Upper lobe of left lung (tissue), 6 donors: ENCODE data around the gene CTAG1A. TPM values are rescaled to one million over a fixed set of nuclear protein-coding genes. Genes with fewer than 3 reads are reported as not detected.
"Not testable (repeated sequence)": the region's sequence is repeated elsewhere in the genome, so short reads cannot be mapped to it uniquely, and the experiment has no call there.

Source experiments
- ATAC-seq, 2 donors: fragments of 200-7000 bp; cut with Tn5 transposase; one replicate each; pipeline ENCODE4 v1.9.1; 2022; ENCODE audit warnings: mild to moderate bottlenecking in 2 of 2, moderate library complexity in 2 of 2; ENCODE audit not compliant: low FRiP score in 2 of 2
- DNase-seq, 2 donors: peaks; one replicate each; pipeline ENCODE4 v3.0.0-alpha.2; 2019 to 2020
- H3K27ac ChIP-seq, 4 donors: fragments of 200-600 bp; sonication (generic); one replicate each; pipeline ENCODE4 v1.5.1; 2016 to 2019
- H3K27me3 ChIP-seq, 4 donors: fragments of 200-600 bp; sonication (generic); one replicate each; pipeline ENCODE4 v1.5.1; 2017 to 2019
- H3K36me3 ChIP-seq, 4 donors: fragments of 200-600 bp; sonication (generic); one replicate each; pipeline ENCODE4 v1.5.1; 2016 to 2019
- H3K4me1 ChIP-seq, 4 donors: fragments of 200-600 bp; sonication (generic); one replicate each; pipeline ENCODE4 v1.5.1; 2018 to 2019
- H3K4me3 ChIP-seq, 4 donors: fragments of 200-600 bp; sonication (generic); one replicate each; pipeline ENCODE4 v1.5.1; 2017 to 2019; ENCODE audit warnings: mild to moderate bottlenecking in 2 of 4, moderate library complexity in 1 of 4
- H3K9me3 ChIP-seq, 4 donors: fragments of 200-600 bp; sonication (generic); one replicate each; pipeline ENCODE4 v1.5.1; 2018 to 2019
- CTCF ChIP-seq, 6 experiments: fragments of 450-650 bp in 4 of 6; fragments of 200-600 bp in 2 of 6; sonication (generic) in 2 of 6; IDR thresholded peaks; one replicate each; pipeline ENCODE4 v1.5.1; 2016 to 2019; ENCODE audit warnings: antibody characterized with exemption in 6 of 6
- EP300 ChIP-seq, 4 donors: sonication (generic); formaldehyde crosslinking; IDR thresholded peaks; one replicate each; pipeline ENCODE4 v1.5.1; 2017; ENCODE audit warnings: antibody characterized with exemption in 4 of 4, control low read depth in 2 of 4
- POLR2A ChIP-seq, 4 donors: fragments of 450-650 bp; IDR thresholded peaks; one replicate each; pipeline ENCODE4 v1.5.1; 2016 to 2017; ENCODE audit warnings: antibody characterized with exemption in 4 of 4, mild to moderate bottlenecking in 2 of 4
- POLR2AphosphoS5 ChIP-seq, 2 donors: sonication (generic); formaldehyde crosslinking; IDR thresholded peaks; one replicate each; pipeline ENCODE4 v1.5.1; 2017; ENCODE audit warnings: antibody characterized with exemption in 2 of 2
- WGBS, 2 donors: methylation state at CpG; one replicate each; pipeline ENCODE4 v1.1.5; 2017 to 2018; 5-methylcytosine and 5-hydroxymethylcytosine counted together
- total RNA-seq, 6 donors: library from RNA; depleted of rRNA in 4 of 6; stranded (reverse); fragments of >200 nt in 4 of 6; gene quantifications; one replicate each; pipeline versions ENCODE4 v1.1.0 to v1.2.1, GENCODE V29; 2016 to 2021
- donor health status: DM: no; HTN: no; CAD: no; lungs with moderate emphysema.
- donor health status: DM: no; HTN: yes; CAD: no; lungs with severe emphysema.

CTAG1A gene
- total RNA-seq, 6 donors from 2014 or later, result not detected

- no peaks in the 10 kb centered on the region for H3K4me1 ChIP-seq
- no peak for TF ChIP-seq POLR2A (IDR thresholded peaks at IDR 0.05)
- no peak for TF ChIP-seq POLR2AphosphoS5 (IDR thresholded peaks at IDR 0.05)
- TF ChIP-seq CTCF (IDR thresholded peaks at IDR 0.05), result no peak
- TF ChIP-seq EP300 (IDR thresholded peaks at IDR 0.05), result no peak
- no peak overlapping the region for H3K4me3 ChIP-seq
- no peak overlapping the region for H3K27ac ChIP-seq
- H3K9me3 ChIP-seq, result no peaks in the 10 kb centered on the region
- WGBS, 2 donors, result 77 to 79% methylated on average over 6 to 13 of the region's 13 CpGs
- H3K36me3 ChIP-seq, result no peaks in the 10 kb centered on the region
- H3K27me3 ChIP-seq, result no peaks in the 10 kb centered on the region
- ATAC-seq, result no peak
- peak in 1 of 2 donors; percentile 17 for DNase-seq
Measured at GRCh38 chrX:154603438-154604430, 18.8 kb downstream of the CTAG1A start.

GRCh38 chrX:154605566-154605965, 20.6 kb downstream of the CTAG1A start:
- Histone ChIP-seq H3K4me1 (no peaks in the 10 kb centered on the region), H3K27ac (no peak overlapping the region), H3K27me3 (no peaks in the 10 kb centered on the region), H3K36me3 (no peaks in the 10 kb centered on the region), H3K9me3 (no peaks in the 10 kb centered on the region), H3K4me3 (no peak overlapping the region)
- TF ChIP-seq CTCF (IDR thresholded peaks at IDR 0.05) (no peak), POLR2AphosphoS5 (IDR thresholded peaks at IDR 0.05) (no peak), POLR2A (IDR thresholded peaks at IDR 0.05) (no peak), EP300 (IDR thresholded peaks at IDR 0.05) (no peak)
- DNase-seq, result no peak
- no peak for ATAC-seq
- WGBS, 2 donors, result 81 to 85% methylated on average over 4 to 6 of the region's 6 CpGs

GRCh38 chrX:154607370-154607769, 22.4 kb downstream of the CTAG1A start:
- no peak for DNase-seq
- Histone ChIP-seq H3K4me3 (no peak overlapping the region), H3K27ac (no peak overlapping the region), H3K36me3 (no peaks in the 10 kb centered on the region), H3K27me3 (no peaks in the 10 kb centered on the region), H3K9me3 (no peaks in the 10 kb centered on the region), H3K4me1 (no peaks in the 10 kb centered on the region)
- TF ChIP-seq EP300 (IDR thresholded peaks at IDR 0.05) (no peak), POLR2A (IDR thresholded peaks at IDR 0.05) (no peak), POLR2AphosphoS5 (IDR thresholded peaks at IDR 0.05) (no peak), CTCF (IDR thresholded peaks at IDR 0.05) (no peak)
- 60 to 68% methylated on average over 6 of the region's 6 CpGs for WGBS, 2 donors
- no peak for ATAC-seq

GRCh38 chrX:154607976-154608375, 23.0 kb downstream of the CTAG1A start:
- H3K9me3 ChIP-seq, H3K4me3 ChIP-seq, DNase-seq, H3K27ac ChIP-seq, H3K4me1 ChIP-seq, ATAC-seq, H3K36me3 ChIP-seq, H3K27me3 ChIP-seq: not testable (repeated sequence)
- WGBS, 2 donors, result 80 to 92% methylated on average over 3 to 11 of the region's 11 CpGs

- not testable (repeated sequence) for H3K36me3 ChIP-seq, DNase-seq, H3K4me3 ChIP-seq, ATAC-seq, H3K9me3 ChIP-seq, H3K4me1 ChIP-seq, H3K27ac ChIP-seq, H3K27me3 ChIP-seq
- 72 to 78% methylated on average over 8 to 12 of the region's 12 CpGs for WGBS, 2 donors
Measured at GRCh38 chrX:154608823-154609222, 23.9 kb downstream of the CTAG1A start.

- H3K27ac ChIP-seq, DNase-seq, H3K36me3 ChIP-seq, H3K9me3 ChIP-seq, H3K4me1 ChIP-seq, H3K4me3 ChIP-seq, ATAC-seq, H3K27me3 ChIP-seq: not testable (repeated sequence)
- 80 to 89% methylated on average over 12 of the region's 12 CpGs for WGBS, 2 donors
Measured at GRCh38 chrX:154611146-154611545, 26.2 kb downstream of the CTAG1A start.

GRCh38 chrX:154613586-154613985, 28.7 kb downstream of the CTAG1A start:
- not testable (repeated sequence) for ATAC-seq, H3K27ac ChIP-seq, H3K9me3 ChIP-seq, H3K36me3 ChIP-seq, DNase-seq, H3K27me3 ChIP-seq, H3K4me1 ChIP-seq, H3K4me3 ChIP-seq
- WGBS, 2 donors, result 9 to 31% methylated on average over 6 to 8 of the region's 12 CpGs

- not testable (repeated sequence) for H3K27ac ChIP-seq, H3K9me3 ChIP-seq, H3K4me3 ChIP-seq, DNase-seq, H3K4me1 ChIP-seq, ATAC-seq, H3K27me3 ChIP-seq, H3K36me3 ChIP-seq
- no CpG with 5 or more reads among the region's 28 CpGs for WGBS, 2 donors
Measured at GRCh38 chrX:154619182-154619581, 34.2 kb downstream of the CTAG1A start, which contains the start of gene CTAG1B. TSS of gene CTAG1B (minus strand) at chrX:154619282. CDS start at chrX:154619218, 64 bp downstream.

- H3K4me3 ChIP-seq, H3K9me3 ChIP-seq, H3K4me1 ChIP-seq, H3K27me3 ChIP-seq, H3K27ac ChIP-seq, H3K36me3 ChIP-seq, DNase-seq: not testable (repeated sequence)
- 29% methylated on average over 4 of the region's 11 CpGs; no CpG with 5 or more reads in 1 of the 2 donors for WGBS, 2 donors
- ATAC-seq, result peak in 1 of 2 donors; percentile 63
Measured at GRCh38 chrX:154620767-154621414, 36.0 kb downstream of the CTAG1A start.
